Chondrocyte (in vitro differentiated cells): ENCODE results near the gene SGMS1. TPM values are rescaled to one million over a fixed set of nuclear protein-coding genes. Genes with fewer than 3 reads are reported as not detected.
"Not testable (repeated sequence)": the region's sequence is repeated elsewhere in the genome, so short reads cannot be mapped to it uniquely, and the experiment has no call there.

ENCODE experiments used
- DNase-seq: peaks from one replicate; pipeline ENCODE4 v3.0.0; 2021; ENCODE audit warnings: mixed read lengths, low spot score
- H3K27ac Mint-ChIP-seq: one replicate; pipeline ENCODE4 v1.8.0; 2021; ENCODE audit warnings: mild to moderate bottlenecking, moderate library complexity, mixed read lengths; ENCODE audit not compliant: unreplicated experiment
- H3K27me3 Mint-ChIP-seq: 2 replicates; pipeline ENCODE4 v1.8.0; 2021; ENCODE audit warnings: low read depth, mixed read lengths
- H3K36me3 Mint-ChIP-seq: 2 replicates; pipeline ENCODE4 v1.8.0; 2021; ENCODE audit warnings: low read depth, mixed read lengths
- H3K4me1 Mint-ChIP-seq: 2 replicates; pipeline ENCODE4 v1.8.0; 2021; ENCODE audit warnings: low read depth, mild to moderate bottlenecking, mixed read lengths
- H3K4me3 Mint-ChIP-seq: one replicate; pipeline ENCODE4 v1.8.0; 2021; ENCODE audit warnings: mild to moderate bottlenecking, moderate library complexity, mixed read lengths; ENCODE audit not compliant: unreplicated experiment
- H3K9me3 Mint-ChIP-seq: 2 replicates; pipeline ENCODE4 v1.8.0; 2021; ENCODE audit warnings: low read depth, mixed read lengths
- total RNA-seq: library from RNA; stranded (reverse); gene quantifications from 3 replicates; pipeline ENCODE4 v1.2.1, GENCODE V29; 2021
- TF ChIP-seq, protein P1 (sequence below): fragments of 200-600 bp; sonication (generic); IDR thresholded peaks from 2 replicates; pipeline ENCODE4 v1.5.0; 2021; ENCODE audit warnings: antibody characterized with exemption, mild to moderate bottlenecking, moderate library complexity

SGMS1 gene
- total RNA-seq, 1 donor from 2014 or later, result 27.1 TPM

- H3K27me3 Mint-ChIP-seq, result peaks cover 6% of the 10 kb centered on the region
- no peak overlapping the region for H3K4me3 Mint-ChIP-seq
- DNase-seq, result no peak
- no peaks in the 10 kb centered on the region for H3K36me3 Mint-ChIP-seq
- TF ChIP-seq, protein P1, sequence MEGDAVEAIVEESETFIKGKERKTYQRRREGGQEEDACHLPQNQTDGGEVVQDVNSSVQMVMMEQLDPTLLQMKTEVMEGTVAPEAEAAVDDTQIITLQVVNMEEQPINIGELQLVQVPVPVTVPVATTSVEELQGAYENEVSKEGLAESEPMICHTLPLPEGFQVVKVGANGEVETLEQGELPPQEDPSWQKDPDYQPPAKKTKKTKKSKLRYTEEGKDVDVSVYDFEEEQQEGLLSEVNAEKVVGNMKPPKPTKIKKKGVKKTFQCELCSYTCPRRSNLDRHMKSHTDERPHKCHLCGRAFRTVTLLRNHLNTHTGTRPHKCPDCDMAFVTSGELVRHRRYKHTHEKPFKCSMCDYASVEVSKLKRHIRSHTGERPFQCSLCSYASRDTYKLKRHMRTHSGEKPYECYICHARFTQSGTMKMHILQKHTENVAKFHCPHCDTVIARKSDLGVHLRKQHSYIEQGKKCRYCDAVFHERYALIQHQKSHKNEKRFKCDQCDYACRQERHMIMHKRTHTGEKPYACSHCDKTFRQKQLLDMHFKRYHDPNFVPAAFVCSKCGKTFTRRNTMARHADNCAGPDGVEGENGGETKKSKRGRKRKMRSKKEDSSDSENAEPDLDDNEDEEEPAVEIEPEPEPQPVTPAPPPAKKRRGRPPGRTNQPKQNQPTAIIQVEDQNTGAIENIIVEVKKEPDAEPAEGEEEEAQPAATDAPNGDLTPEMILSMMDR, result no peak
- H3K9me3 Mint-ChIP-seq, result no peaks in the 10 kb centered on the region
- no peak overlapping the region for H3K27ac Mint-ChIP-seq
- H3K4me1 Mint-ChIP-seq, result no peaks in the 10 kb centered on the region
Observed at GRCh38 chr10:50648935-50649227, 25.1 kb upstream of the SGMS1 start.

GRCh38 chr10:50648089-50648934, 24.6 kb upstream of the SGMS1 start:
- Mint-ChIP-seq H3K27ac (no peak overlapping the region), H3K4me1 (no peaks in the 10 kb centered on the region), H3K9me3 (no peaks in the 10 kb centered on the region), H3K27me3 (peaks cover 5% of the 10 kb centered on the region), H3K4me3 (no peak overlapping the region), H3K36me3 (no peaks in the 10 kb centered on the region)
- TF ChIP-seq, protein P1, result no peak
- no peak for DNase-seq

GRCh38 chr10:50647350-50647749, 23.6 kb upstream of the SGMS1 start:
- not testable (repeated sequence) for H3K4me3 Mint-ChIP-seq, H3K9me3 Mint-ChIP-seq, H3K36me3 Mint-ChIP-seq, DNase-seq, H3K27ac Mint-ChIP-seq, H3K27me3 Mint-ChIP-seq, H3K4me1 Mint-ChIP-seq

- no peak for DNase-seq
- no peak overlapping the region for H3K4me3 Mint-ChIP-seq
- H3K9me3 Mint-ChIP-seq, result no peaks in the 10 kb centered on the region
- H3K4me1 Mint-ChIP-seq, result no peaks in the 10 kb centered on the region
- TF ChIP-seq, protein P1, result no peak
- H3K36me3 Mint-ChIP-seq, result no peaks in the 10 kb centered on the region
- H3K27ac Mint-ChIP-seq, result no peak overlapping the region
- H3K27me3 Mint-ChIP-seq, result peaks cover 9% of the 10 kb centered on the region
Observed at GRCh38 chr10:50645236-50645635, 21.5 kb upstream of the SGMS1 start.

DNA sequence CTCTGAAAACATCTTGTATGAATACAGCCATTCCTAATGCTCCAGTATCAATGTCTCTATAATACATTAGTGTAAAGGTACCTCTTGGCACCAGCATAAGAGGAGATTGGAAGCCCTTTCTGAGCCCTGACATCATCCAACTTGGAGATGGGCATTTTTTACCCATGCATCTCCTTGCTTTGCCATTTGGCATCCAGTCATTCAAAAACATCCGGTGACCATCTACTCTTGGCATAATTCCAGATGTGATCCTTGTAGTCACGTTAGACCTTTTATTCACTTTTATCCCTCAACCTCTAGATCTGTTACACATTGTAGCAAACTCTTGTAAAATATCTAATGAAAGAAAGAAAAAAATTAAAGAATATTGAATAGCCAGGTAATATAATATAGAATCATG, 17.9 kb upstream of the SGMS1 start:
- DNase-seq, result no peak
- Mint-ChIP-seq H3K4me1 (peaks cover 7% of the 10 kb centered on the region), H3K27ac (no peak overlapping the region), H3K4me3 (no peak overlapping the region), H3K9me3 (no peaks in the 10 kb centered on the region), H3K27me3 (peaks cover 12% of the 10 kb centered on the region), H3K36me3 (no peaks in the 10 kb centered on the region)
- TF ChIP-seq, protein P1, result no peak

- no peaks in the 10 kb centered on the region for H3K9me3 Mint-ChIP-seq
- no peaks in the 10 kb centered on the region for H3K36me3 Mint-ChIP-seq
- H3K4me1 Mint-ChIP-seq, result peaks cover 19% of the 10 kb centered on the region
- no peak overlapping the region for H3K27ac Mint-ChIP-seq
- DNase-seq, result no peak
- H3K27me3 Mint-ChIP-seq, result peaks cover 12% of the 10 kb centered on the region
- TF ChIP-seq, protein P1, result no peak
- no peak overlapping the region for H3K4me3 Mint-ChIP-seq
Observed at GRCh38 chr10:50640238-50640637, 16.5 kb upstream of the SGMS1 start.
